CD14-positive monocyte (primary cell): ENCODE measurements around the gene PDPK1. TPM values are rescaled to one million over a fixed set of nuclear protein-coding genes. Genes with fewer than 3 reads are reported as not detected.
"Not testable (repeated sequence)": the region's sequence is repeated elsewhere in the genome, so short reads cannot be mapped to it uniquely, and the experiment has no call there.

ENCODE experiments used
- DNase-seq, 3 donors: peaks; one replicate each; pipeline ENCODE4 v3.0.0-alpha.2; 2011 to 2022
- H2AFZ ChIP-seq: 2 replicates; pipeline ENCODE4 v1.6.0; 2012; ENCODE audit warnings: mild to moderate bottlenecking, low read depth, low read length, inconsistent platforms; ENCODE audit not compliant: insufficient read depth, poor library complexity, severe bottlenecking
- H3K27ac ChIP-seq, 2 donors: 1 replicate in 1 of 2; 2 replicates in 1 of 2; pipeline ENCODE4 v1.5.1; 2012 to 2013; ENCODE audit warnings: low read length in 2 of 2, control low read depth in 1 of 2, inconsistent platforms in 1 of 2, low read depth in 1 of 2, mild to moderate bottlenecking in 1 of 2
- H3K27me3 ChIP-seq, 2 donors: one replicate each; pipeline versions ENCODE4 v1.6.0 to v1.6.1; 2011 to 2013; ENCODE audit warnings: low read length in 2 of 2; ENCODE audit not compliant: control insufficient read depth in 2 of 2, insufficient read depth in 2 of 2
- H3K36me3 ChIP-seq, 2 donors: replicated peaks in 1 of 2; 1 replicate in 1 of 2; 2 replicates in 1 of 2; pipeline versions ENCODE4 v1.5.1 to v1.6.1; 2012 to 2013; ENCODE audit warnings: low read length in 2 of 2, control low read depth in 1 of 2, inconsistent platforms in 1 of 2, mild to moderate bottlenecking in 1 of 2; ENCODE audit not compliant: insufficient read depth in 2 of 2, control insufficient read depth in 1 of 2
- H3K4me1 ChIP-seq, 2 donors: 1 replicate in 1 of 2; 2 replicates in 1 of 2; pipeline versions ENCODE4 v1.5.1 to v1.6.1; 2012 to 2013; ENCODE audit warnings: low read length in 2 of 2, control low read depth in 1 of 2, inconsistent platforms in 1 of 2, mild to moderate bottlenecking in 1 of 2, moderate library complexity in 1 of 2; ENCODE audit not compliant: insufficient read depth in 2 of 2, control insufficient read depth in 1 of 2
- H3K4me2 ChIP-seq: replicated peaks from 2 replicates; pipeline ENCODE3; 2012; ENCODE audit warnings: low read length, moderate library complexity, mild to moderate bottlenecking; ENCODE audit not compliant: poor library complexity, severe bottlenecking; ENCODE audit errors: extremely low read depth
- H3K4me3 ChIP-seq, 3 experiments: fragments of 200-600 bp in 1 of 3; sonication (generic) in 1 of 3; replicated peaks in 1 of 3; 1 replicate in 2 of 3; 2 replicates in 1 of 3; pipeline ENCODE4 v1.5.1; 2011 to 2013; ENCODE audit warnings: low read length in 3 of 3, mild to moderate bottlenecking in 3 of 3, control low read depth in 2 of 3, low read depth in 2 of 3, inconsistent platforms in 1 of 3, moderate library complexity in 1 of 3
- H3K79me2 ChIP-seq: 2 replicates; pipeline ENCODE4 v1.6.0; 2012; ENCODE audit warnings: mild to moderate bottlenecking, control low read depth, inconsistent platforms, low read length, moderate library complexity; ENCODE audit not compliant: insufficient read depth
- H3K9ac ChIP-seq: 2 replicates; pipeline ENCODE4 v1.6.0; 2017; ENCODE audit warnings: low read length, mild to moderate bottlenecking; ENCODE audit not compliant: insufficient read depth, poor library complexity, severe bottlenecking
- H3K9me3 ChIP-seq, 2 donors: replicated peaks in 1 of 2; 1 replicate in 1 of 2; 2 replicates in 1 of 2; pipeline versions ENCODE4 v1.5.1 to v1.6.1; 2012 to 2013; ENCODE audit warnings: low read length in 2 of 2, control low read depth in 1 of 2; ENCODE audit not compliant: control insufficient read depth in 1 of 2, insufficient read depth in 1 of 2
- H4K20me1 ChIP-seq: 2 replicates; pipeline ENCODE4 v1.6.0; 2012; ENCODE audit warnings: mild to moderate bottlenecking, low read length, control low read depth, moderate library complexity; ENCODE audit not compliant: insufficient read depth
- H3K27ac Mint-ChIP-seq, 7 donors: one replicate each; pipeline ENCODE4 v1.8.0; 2020; ENCODE audit warnings: mild to moderate bottlenecking in 7 of 7, mixed read lengths in 7 of 7, moderate library complexity in 6 of 7, inconsistent platforms in 2 of 7
- H3K27me3 Mint-ChIP-seq, 3 donors: one replicate each; pipeline ENCODE4 v1.8.0; 2021 to 2022; ENCODE audit warnings: low read depth in 3 of 3, mild to moderate bottlenecking in 3 of 3, mixed read lengths in 3 of 3, moderate library complexity in 3 of 3, inconsistent platforms in 1 of 3
- H3K36me3 Mint-ChIP-seq, 2 donors: one replicate each; pipeline ENCODE4 v1.8.0; 2020; ENCODE audit warnings: mixed read lengths in 2 of 2, inconsistent platforms in 1 of 2, mild to moderate bottlenecking in 1 of 2
- H3K4me1 Mint-ChIP-seq: one replicate; pipeline ENCODE4 v1.8.0; 2020; ENCODE audit warnings: mild to moderate bottlenecking, mixed read lengths
- H3K4me3 Mint-ChIP-seq, 2 donors: one replicate each; pipeline ENCODE4 v1.8.0; 2020; ENCODE audit warnings: mild to moderate bottlenecking in 2 of 2, mixed read lengths in 2 of 2, moderate library complexity in 1 of 2
- H3K9me3 Mint-ChIP-seq, 7 donors: one replicate each; pipeline ENCODE4 v1.8.0; 2020 to 2022; ENCODE audit warnings: mixed read lengths in 7 of 7, mild to moderate bottlenecking in 6 of 7, moderate library complexity in 6 of 7, inconsistent platforms in 2 of 7
- WGBS: methylation state at CpG from one replicate; pipeline ENCODE4 v1.1.5; 2013; ENCODE audit warnings: missing lambda C conversion rate; ENCODE audit not compliant: insufficient coverage; 5-methylcytosine and 5-hydroxymethylcytosine counted together
- intact Hi-C, 2 donors: fragments of 100-400 bp; cut with micrococcal nuclease; formaldehyde crosslinking; loops; one replicate each; pipeline versions ENCODE4 v1.15.0 to v1.15.1; 2023
- polyA plus RNA-seq, 3 donors: library from polyadenylated mRNA; depleted of rRNA in 1 of 3; unstranded in 2 of 3; stranded (reverse) in 1 of 3; fragments of 300-500 nt in 2 of 3; fragments of >200 nt in 1 of 3; fragmentation: Illumina TruSeq in 2 of 3; gene quantifications; 1 replicate in 2 of 3; 2 replicates in 1 of 3; pipeline ENCODE4 v1.2.3, GENCODE V29; 2012 to 2021

The PDPK1 gene
- polyA plus RNA-seq, 3 donors = 35.6 to 45.9 (median 38.6) TPM

GRCh38 chr16:2599785-2600184, 62.0 kb downstream of the PDPK1 start:
- WGBS = no CpG with 5 or more reads among the region's 12 CpGs
- H3K4me3 Mint-ChIP-seq, H3K4me2 ChIP-seq, DNase-seq, H3K27ac ChIP-seq, H3K4me1 Mint-ChIP-seq, H3K4me3 ChIP-seq, H2AFZ ChIP-seq, H3K27ac Mint-ChIP-seq, H3K9me3 Mint-ChIP-seq, H3K27me3 Mint-ChIP-seq, H3K27me3 ChIP-seq, H3K9ac ChIP-seq, H3K9me3 ChIP-seq, intact Hi-C loops: not testable (repeated sequence)
- peaks cover 44% of the 10 kb centered on the region in 2 donors for H3K36me3 ChIP-seq
- H4K20me1 ChIP-seq = peaks cover 42% of the 10 kb centered on the region
- peaks cover 43 to 56% of the 10 kb centered on the region in 2 donors for H3K36me3 Mint-ChIP-seq
- H3K79me2 ChIP-seq = peaks cover 21% of the 10 kb centered on the region
- peaks cover 5 to 15% of the 10 kb centered on the region in 2 donors for H3K4me1 ChIP-seq

GRCh38 chr16:2601301-2602025, 63.6 kb downstream of the PDPK1 start:
- H3K4me3 ChIP-seq, H3K4me3 Mint-ChIP-seq, intact Hi-C loops, H3K9me3 Mint-ChIP-seq, H3K4me2 ChIP-seq, DNase-seq, H3K9me3 ChIP-seq, H3K9ac ChIP-seq, H3K27ac ChIP-seq, H2AFZ ChIP-seq, H3K27me3 Mint-ChIP-seq, H3K27me3 ChIP-seq: not testable (repeated sequence)
- Mint-ChIP-seq H3K27ac (peak overlapping the region in 1 of 7 donors; percentile 64), H3K4me1 (peaks cover 12% of the 10 kb centered on the region), H3K36me3 (peaks cover 32 to 39% of the 10 kb centered on the region in 2 donors)
- Histone ChIP-seq H4K20me1 (peaks cover 27% of the 10 kb centered on the region), H3K36me3 (peaks cover 27% of the 10 kb centered on the region in 2 donors), H3K4me1 (peaks cover 17 to 24% of the 10 kb centered on the region in 2 donors), H3K79me2 (peaks cover 21% of the 10 kb centered on the region)
- 90% methylated on average over 3 of the region's 12 CpGs for WGBS

DNA sequence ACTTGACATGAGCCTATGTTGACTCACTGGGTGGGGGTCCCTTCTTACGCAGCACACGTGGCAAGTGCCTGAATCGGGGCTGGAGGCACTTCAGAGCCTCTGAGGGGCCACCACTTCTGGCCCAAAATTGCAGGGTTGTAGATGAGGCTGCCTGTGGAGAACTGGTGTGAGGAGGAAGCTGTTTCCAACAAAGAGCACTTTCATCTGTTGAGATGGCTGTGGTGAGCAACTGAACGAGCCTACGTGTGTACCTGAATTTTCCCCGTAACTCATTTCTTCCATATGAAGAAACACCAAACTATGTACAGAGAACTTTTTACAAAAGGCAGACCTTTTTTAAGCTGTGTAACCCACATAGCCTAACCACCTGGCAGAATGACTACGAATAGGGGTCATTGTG, 64.4 kb downstream of the PDPK1 start:
- DNase-seq, H3K27me3 ChIP-seq, H3K27me3 Mint-ChIP-seq, H3K4me3 ChIP-seq, H3K27ac Mint-ChIP-seq, H3K4me2 ChIP-seq, H3K9me3 Mint-ChIP-seq, H2AFZ ChIP-seq, H3K9me3 ChIP-seq, H3K27ac ChIP-seq, intact Hi-C loops, H3K9ac ChIP-seq, H3K4me3 Mint-ChIP-seq: not testable (repeated sequence)
- WGBS = no CpG with 5 or more reads among the region's 7 CpGs
- peaks cover 20% of the 10 kb centered on the region in 2 donors for H3K36me3 ChIP-seq
- Mint-ChIP-seq H3K4me1 (peaks cover 12% of the 10 kb centered on the region), H3K36me3 (peaks cover 27 to 32% of the 10 kb centered on the region in 2 donors)
- H3K4me1 ChIP-seq = peaks cover 19 to 24% of the 10 kb centered on the region in 2 donors
- peaks cover 20% of the 10 kb centered on the region for H4K20me1 ChIP-seq
- H3K79me2 ChIP-seq = peaks cover 21% of the 10 kb centered on the region
